CD4-positive, alpha-beta T cell treated with Interleukin-10 for 1 hour (primary cell): ENCODE data around the gene RASAL2.
A peak's percentile ranks its signal among the peaks of the same experiment; 100 is the strongest.
"Not testable (repeated sequence)": the region's sequence is repeated elsewhere in the genome, so short reads cannot be mapped to it uniquely, and the experiment has no call there.

Experiments
- DNase-seq: peaks from one replicate; pipeline ENCODE4 v3.0.0-alpha.2; 2020

The RASAL2 gene

GRCh38 chr1:178500091-178500770, 406.3 kb downstream of the RASAL2 start:
- no peak for DNase-seq

- DNase-seq: no peak
Measured at GRCh38 chr1:178500936-178501554, 407.1 kb downstream of the RASAL2 start.

- peak; percentile 38 for DNase-seq
Measured at GRCh38 chr1:178501705-178502329, 407.9 kb downstream of the RASAL2 start.

- no peak for DNase-seq
Measured at GRCh38 chr1:178502330-178502714, 408.4 kb downstream of the RASAL2 start.

GRCh38 chr1:178502856-178503255, 409.0 kb downstream of the RASAL2 start:
- no peak for DNase-seq

GRCh38 chr1:178503316-178503715, 409.4 kb downstream of the RASAL2 start:
- DNase-seq: not testable (repeated sequence)

- no peak for DNase-seq
Measured at GRCh38 chr1:178503849-178504248, 409.9 kb downstream of the RASAL2 start.

- no peak for DNase-seq
Measured at GRCh38 chr1:178504286-178504685, 410.4 kb downstream of the RASAL2 start.

- DNase-seq: no peak
Measured at GRCh38 chr1:178506177-178506576, 412.3 kb downstream of the RASAL2 start.

GRCh38 chr1:178506669-178507068, 412.8 kb downstream of the RASAL2 start:
- no peak for DNase-seq

- DNase-seq: no peak
Measured at GRCh38 chr1:178509414-178510007, 415.6 kb downstream of the RASAL2 start.

- DNase-seq: no peak
Measured at GRCh38 chr1:178510155-178510554, 416.3 kb downstream of the RASAL2 start.

GRCh38 chr1:178512566-178513277, 418.8 kb downstream of the RASAL2 start, which contains the start of gene TEX35:
TSS of gene TEX35 (plus strand) at chr1:178513109. CDS start at chr1:178513189, 80 bp downstream.
- DNase-seq: no peak

GRCh38 chr1:178513278-178513983, 419.5 kb downstream of the RASAL2 start:
- no peak for DNase-seq

- DNase-seq: no peak
Measured at GRCh38 chr1:178516110-178516509, 422.2 kb downstream of the RASAL2 start.

GRCh38 chr1:178518894-178519293, 425.0 kb downstream of the RASAL2 start:
- DNase-seq: no peak

- DNase-seq: no peak
Measured at GRCh38 chr1:178520803-178521202, 426.9 kb downstream of the RASAL2 start.

- no peak for DNase-seq
Measured at GRCh38 chr1:178521241-178521640, 427.3 kb downstream of the RASAL2 start.

GRCh38 chr1:178527117-178527516, 433.2 kb downstream of the RASAL2 start:
- DNase-seq: no peak

- DNase-seq: no peak
Measured at GRCh38 chr1:178528228-178528952, 434.5 kb downstream of the RASAL2 start.

GRCh38 chr1:178528953-178529335, 435.0 kb downstream of the RASAL2 start:
- no peak for DNase-seq
